Ascending aorta (tissue), 2 donors: ENCODE data around the gene CFDP1. TPM values are rescaled to one million over a fixed set of nuclear protein-coding genes. Genes with fewer than 3 reads are reported as not detected.

Experiments used
- DNase-seq, 2 donors: peaks; one replicate each; pipeline ENCODE4 v3.0.0-alpha.2; 2019; ENCODE audit warnings: low spot score in 2 of 2
- H3K27ac ChIP-seq, 2 donors: fragments of 200-600 bp; sonication (generic); one replicate each; pipeline ENCODE4 v1.5.1; 2016 to 2017; ENCODE audit warnings: mild to moderate bottlenecking in 1 of 2
- H3K27me3 ChIP-seq: fragments of 200-600 bp; sonication (generic); one replicate; pipeline ENCODE4 v1.5.1; 2017
- H3K36me3 ChIP-seq, 2 donors: fragments of 200-600 bp; sonication (generic); one replicate each; pipeline ENCODE4 v1.5.1; 2016
- H3K4me1 ChIP-seq, 2 donors: fragments of 200-600 bp; sonication (generic); one replicate each; pipeline ENCODE4 v1.5.1; 2016 to 2017; ENCODE audit warnings: mild to moderate bottlenecking in 1 of 2
- H3K4me3 ChIP-seq, 2 donors: fragments of 200-600 bp; sonication (generic); one replicate each; pipeline ENCODE4 v1.5.1; 2016 to 2017; ENCODE audit warnings: mild to moderate bottlenecking in 1 of 2
- H3K9me3 ChIP-seq, 2 donors: fragments of 200-600 bp; sonication (generic); one replicate each; pipeline ENCODE4 v1.5.1; 2016
- intact Hi-C: fragments of 100-400 bp; cut with DNase I; formaldehyde crosslinking; loops from one replicate; pipeline ENCODE4 v1.15.1; 2023
- total RNA-seq: library from RNA; depleted of rRNA; stranded (reverse); fragments of >200 nt; gene quantifications from one replicate; pipeline ENCODE4 v1.1.0, GENCODE V29; 2016
- TF ChIP-seq, protein P1 (sequence below), 3 experiments: fragments of 200-600 bp in 2 of 3; fragments of 450-650 bp in 1 of 3; sonication (generic) in 2 of 3; IDR thresholded peaks; one replicate each; pipeline ENCODE4 v1.5.1; 2016 to 2019; ENCODE audit warnings: antibody characterized with exemption in 3 of 3, mild to moderate bottlenecking in 1 of 3, moderate library complexity in 1 of 3

The CFDP1 gene
- total RNA-seq, 1 donor from 2014 or later: 8.3 TPM

DNA sequence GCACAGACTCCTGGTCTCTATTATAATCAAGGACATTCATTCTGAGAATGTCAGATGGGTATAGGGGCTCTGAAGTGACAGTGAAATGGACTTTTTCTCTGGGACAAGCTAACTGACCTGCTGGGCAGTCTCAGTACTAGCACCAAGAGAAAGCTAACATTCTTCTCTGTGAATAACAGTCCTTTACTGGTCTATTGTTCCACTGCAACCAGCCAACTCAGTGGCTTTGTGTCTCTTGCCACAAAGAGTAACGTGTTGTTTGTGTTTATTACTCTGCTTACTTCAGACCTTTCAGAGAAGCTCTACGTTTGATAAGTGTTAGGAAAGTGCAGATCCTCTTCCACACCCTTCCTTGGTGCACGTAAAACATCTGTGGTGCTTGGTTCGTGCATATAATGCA lies 120.4 kb downstream of the CFDP1 start:
- Histone ChIP-seq H3K9me3 (no peaks in the 10 kb centered on the region), H3K27ac (peak overlapping the region; percentile 49 to 75)
- intact Hi-C loops: no loop called here

DNA sequence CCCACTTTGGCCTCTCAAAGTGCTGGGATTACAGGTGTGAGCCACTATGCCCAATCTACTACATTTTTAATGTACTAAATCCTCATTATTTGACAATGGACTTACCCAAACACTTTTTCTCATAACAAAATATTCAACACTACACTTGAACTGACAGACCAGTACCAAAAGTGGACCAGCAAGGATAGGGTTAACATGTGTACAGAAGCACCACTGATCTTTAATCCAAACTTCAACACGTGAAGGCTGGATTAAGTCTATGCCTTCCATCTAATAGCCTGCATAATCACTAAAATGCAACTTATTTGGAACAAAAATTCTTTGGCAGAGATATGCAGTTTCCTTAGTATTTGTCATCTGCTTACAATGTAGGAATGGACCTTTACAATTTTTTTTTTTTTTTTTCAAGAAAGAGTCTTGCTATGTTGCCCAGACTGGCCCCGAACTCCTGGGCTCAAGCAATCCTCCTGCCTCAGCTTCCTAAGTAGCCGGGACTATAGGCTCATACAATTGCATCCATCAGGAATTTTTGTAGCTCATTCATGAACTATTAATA lies 121.8 kb downstream of the CFDP1 start:
- no peaks in the 10 kb centered on the region for H3K36me3 ChIP-seq
- H3K9me3 ChIP-seq: no peaks in the 10 kb centered on the region
- intact Hi-C loops: no loop called here
- no peaks in the 10 kb centered on the region for H3K27me3 ChIP-seq
- H3K27ac ChIP-seq: peak overlapping the region; percentile 49 to 75
- peaks cover 5 to 20% of the 10 kb centered on the region in 2 donors for H3K4me1 ChIP-seq
- H3K4me3 ChIP-seq: no peak overlapping the region
- TF ChIP-seq, protein P1, sequence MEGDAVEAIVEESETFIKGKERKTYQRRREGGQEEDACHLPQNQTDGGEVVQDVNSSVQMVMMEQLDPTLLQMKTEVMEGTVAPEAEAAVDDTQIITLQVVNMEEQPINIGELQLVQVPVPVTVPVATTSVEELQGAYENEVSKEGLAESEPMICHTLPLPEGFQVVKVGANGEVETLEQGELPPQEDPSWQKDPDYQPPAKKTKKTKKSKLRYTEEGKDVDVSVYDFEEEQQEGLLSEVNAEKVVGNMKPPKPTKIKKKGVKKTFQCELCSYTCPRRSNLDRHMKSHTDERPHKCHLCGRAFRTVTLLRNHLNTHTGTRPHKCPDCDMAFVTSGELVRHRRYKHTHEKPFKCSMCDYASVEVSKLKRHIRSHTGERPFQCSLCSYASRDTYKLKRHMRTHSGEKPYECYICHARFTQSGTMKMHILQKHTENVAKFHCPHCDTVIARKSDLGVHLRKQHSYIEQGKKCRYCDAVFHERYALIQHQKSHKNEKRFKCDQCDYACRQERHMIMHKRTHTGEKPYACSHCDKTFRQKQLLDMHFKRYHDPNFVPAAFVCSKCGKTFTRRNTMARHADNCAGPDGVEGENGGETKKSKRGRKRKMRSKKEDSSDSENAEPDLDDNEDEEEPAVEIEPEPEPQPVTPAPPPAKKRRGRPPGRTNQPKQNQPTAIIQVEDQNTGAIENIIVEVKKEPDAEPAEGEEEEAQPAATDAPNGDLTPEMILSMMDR (IDR thresholded peaks at IDR 0.05): no peak
- DNase-seq: no peak

More for the DNA sequence above, 120.4 kb downstream of the CFDP1 start:
- DNase-seq: no peak
- H3K36me3 ChIP-seq: no peaks in the 10 kb centered on the region
- no peaks in the 10 kb centered on the region for H3K27me3 ChIP-seq
- H3K4me1 ChIP-seq: peaks cover 5 to 19% of the 10 kb centered on the region in 2 donors
- H3K4me3 ChIP-seq: no peak overlapping the region
- TF ChIP-seq, protein P1 (IDR thresholded peaks at IDR 0.05): no peak

DNA sequence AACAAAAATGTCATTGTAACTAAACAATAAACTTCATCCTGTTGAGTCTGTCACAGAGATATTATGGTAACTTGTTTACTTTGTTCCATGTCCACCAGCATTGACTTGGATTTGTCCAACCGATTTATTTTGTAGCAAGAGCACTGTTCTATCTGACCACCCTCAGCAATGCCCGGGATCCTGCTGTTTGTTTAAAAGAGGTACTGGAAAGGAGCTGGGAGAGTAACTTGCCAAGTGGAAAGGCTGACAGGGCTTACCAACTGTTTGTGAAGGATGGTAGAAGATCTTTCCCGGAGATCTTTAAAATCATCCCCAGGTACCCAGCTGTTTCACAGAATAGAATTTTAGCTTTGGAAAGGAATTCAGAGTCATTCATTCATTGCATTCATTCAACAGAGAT lies 122.8 kb downstream of the CFDP1 start:
- TF ChIP-seq, protein P1 (IDR thresholded peaks at IDR 0.05): no peak
- Histone ChIP-seq H3K27me3 (no peaks in the 10 kb centered on the region), H3K36me3 (no peaks in the 10 kb centered on the region), H3K9me3 (no peaks in the 10 kb centered on the region), H3K27ac (peak overlapping the region; percentile 42 to 75), H3K4me1 (peaks cover 10 to 28% of the 10 kb centered on the region in 2 donors), H3K4me3 (no peak overlapping the region)
- intact Hi-C loops: no loop called here
- DNase-seq: no peak

DNA sequence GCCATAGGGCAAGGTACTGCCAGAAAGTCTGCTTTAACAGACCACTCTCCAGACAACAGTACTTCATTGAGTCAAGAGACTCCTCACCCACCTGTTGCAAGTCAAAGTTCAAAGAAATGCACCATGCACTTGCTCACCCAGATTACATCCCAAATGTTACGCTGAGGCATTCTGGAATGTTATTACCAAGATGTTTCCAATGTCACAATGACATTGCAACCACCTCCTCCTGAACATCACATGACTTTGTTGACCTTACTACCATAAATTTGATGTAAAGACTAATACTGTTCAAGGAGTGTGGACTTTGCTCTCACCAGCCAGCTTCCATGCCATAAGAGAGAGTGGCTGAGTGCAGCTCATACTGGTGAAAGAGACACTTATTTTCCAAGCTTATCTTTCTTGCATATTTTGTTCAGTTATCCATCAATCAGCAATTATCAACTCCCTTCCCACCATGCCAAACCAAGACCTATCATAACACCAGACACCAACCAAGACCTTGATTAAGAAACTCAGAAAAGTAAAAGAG lies 123.3 kb downstream of the CFDP1 start:
- intact Hi-C loops: no loop called here
- DNase-seq: no peak
- TF ChIP-seq, protein P1 (IDR thresholded peaks at IDR 0.05): no peak

DNA sequence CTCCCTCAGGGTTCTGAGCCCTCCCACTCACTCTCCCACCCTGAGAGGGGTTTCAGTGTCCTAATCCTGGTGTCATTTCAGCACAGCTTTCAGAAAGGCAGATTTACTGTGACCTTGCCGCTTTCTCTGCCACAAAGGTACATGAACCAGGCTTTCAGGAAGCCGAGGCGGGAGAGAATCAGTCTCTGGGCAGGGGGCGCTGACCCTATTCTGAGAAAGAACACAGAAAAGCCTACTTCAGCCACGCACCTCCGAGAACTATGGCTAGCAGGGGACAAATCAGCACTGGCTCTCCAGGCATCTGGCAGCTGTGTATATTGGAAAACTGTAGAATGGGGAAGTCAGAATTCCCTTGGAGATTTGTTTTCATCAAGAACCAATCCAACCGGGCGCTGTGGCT lies 124.1 kb downstream of the CFDP1 start:
- H3K4me1 ChIP-seq: peaks cover 21 to 39% of the 10 kb centered on the region in 2 donors
- no peak overlapping the region for H3K4me3 ChIP-seq
- DNase-seq: no peak
- no peaks in the 10 kb centered on the region for H3K9me3 ChIP-seq
- no peak overlapping the region for H3K27ac ChIP-seq
- intact Hi-C loops: no loop called here
- TF ChIP-seq, protein P1 (IDR thresholded peaks at IDR 0.05): no peak
- no peaks in the 10 kb centered on the region for H3K36me3 ChIP-seq
- H3K27me3 ChIP-seq: no peaks in the 10 kb centered on the region

More for the DNA sequence above, 123.3 kb downstream of the CFDP1 start:
- Histone ChIP-seq H3K4me3 (no peak overlapping the region), H3K9me3 (no peaks in the 10 kb centered on the region), H3K36me3 (no peaks in the 10 kb centered on the region), H3K27ac (peak overlapping the region in 1 of 2 donors; percentile 42), H3K27me3 (no peaks in the 10 kb centered on the region), H3K4me1 (peaks cover 13 to 31% of the 10 kb centered on the region in 2 donors)
